ENCODE measurements around the gene PTPRR. TPM values are rescaled to one million over a fixed set of nuclear protein-coding genes. Genes with fewer than 3 reads are reported as not detected.

Gene PTPRR
- total RNA-seq, 2 donors from 2014 or later: 21.8 to 43.8 TPM

DNA sequence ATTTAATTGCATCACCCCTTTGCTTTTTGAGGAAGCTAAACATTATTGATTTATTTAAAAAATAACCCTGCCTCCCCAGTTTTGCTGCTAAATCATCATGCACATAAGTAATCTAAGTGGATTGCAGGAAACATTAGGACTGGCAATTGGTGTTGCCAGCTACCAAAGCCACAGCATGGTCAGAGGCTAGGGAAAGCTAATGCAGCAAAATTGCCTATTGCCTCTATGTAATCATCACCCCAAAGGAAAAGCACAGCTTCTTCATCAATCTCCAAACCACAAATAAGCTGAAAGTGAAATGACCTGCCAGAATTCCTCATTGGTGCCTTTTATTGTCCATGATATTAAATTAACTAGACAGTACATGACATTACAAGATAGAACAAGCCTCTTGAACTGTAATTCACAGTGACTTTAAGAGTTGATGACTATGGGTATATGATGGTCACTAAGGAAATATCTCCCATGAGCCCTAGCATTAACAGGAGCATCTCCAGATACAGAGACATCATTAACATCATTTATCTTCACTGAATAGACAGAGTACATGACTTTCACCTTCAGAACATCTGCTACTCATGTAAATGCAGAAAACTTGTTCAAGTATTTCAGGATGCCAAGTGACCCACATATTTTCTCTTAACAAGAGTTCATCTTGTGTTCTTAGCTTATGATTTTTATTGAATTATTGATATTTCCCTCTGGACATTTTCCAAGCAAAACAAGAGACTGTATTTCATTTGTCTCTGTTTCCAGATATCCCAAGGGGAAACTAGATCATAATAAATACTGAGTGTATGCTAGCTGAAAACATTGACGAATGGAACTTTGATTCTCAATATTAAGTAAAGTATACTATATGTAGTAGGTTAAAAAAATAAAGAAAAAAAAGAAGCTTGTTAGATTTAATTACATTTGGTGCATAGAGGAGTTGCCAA lies 29.4 kb downstream of the PTPRR start:
- DNase-seq: no peak
- H3K9me3 ChIP-seq: no peaks in the 10 kb centered on the region
- H3K4me1 ChIP-seq: no peaks in the 10 kb centered on the region
- no peak overlapping the region for H3K4me3 ChIP-seq
- intact Hi-C loops (cut with DNase I): no loop called here
- H3K36me3 ChIP-seq: no peaks in the 10 kb centered on the region
- no peak overlapping the region for H3K9ac ChIP-seq (ENCODE audit: low read depth in 2 of 2, low read length in 2 of 2)
- H3K27me3 ChIP-seq: no peaks in the 10 kb centered on the region
- no peak overlapping the region for H3K27ac ChIP-seq
- TF ChIP-seq, protein P1, sequence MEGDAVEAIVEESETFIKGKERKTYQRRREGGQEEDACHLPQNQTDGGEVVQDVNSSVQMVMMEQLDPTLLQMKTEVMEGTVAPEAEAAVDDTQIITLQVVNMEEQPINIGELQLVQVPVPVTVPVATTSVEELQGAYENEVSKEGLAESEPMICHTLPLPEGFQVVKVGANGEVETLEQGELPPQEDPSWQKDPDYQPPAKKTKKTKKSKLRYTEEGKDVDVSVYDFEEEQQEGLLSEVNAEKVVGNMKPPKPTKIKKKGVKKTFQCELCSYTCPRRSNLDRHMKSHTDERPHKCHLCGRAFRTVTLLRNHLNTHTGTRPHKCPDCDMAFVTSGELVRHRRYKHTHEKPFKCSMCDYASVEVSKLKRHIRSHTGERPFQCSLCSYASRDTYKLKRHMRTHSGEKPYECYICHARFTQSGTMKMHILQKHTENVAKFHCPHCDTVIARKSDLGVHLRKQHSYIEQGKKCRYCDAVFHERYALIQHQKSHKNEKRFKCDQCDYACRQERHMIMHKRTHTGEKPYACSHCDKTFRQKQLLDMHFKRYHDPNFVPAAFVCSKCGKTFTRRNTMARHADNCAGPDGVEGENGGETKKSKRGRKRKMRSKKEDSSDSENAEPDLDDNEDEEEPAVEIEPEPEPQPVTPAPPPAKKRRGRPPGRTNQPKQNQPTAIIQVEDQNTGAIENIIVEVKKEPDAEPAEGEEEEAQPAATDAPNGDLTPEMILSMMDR (IDR thresholded peaks at IDR 0.05): no peak

DNA sequence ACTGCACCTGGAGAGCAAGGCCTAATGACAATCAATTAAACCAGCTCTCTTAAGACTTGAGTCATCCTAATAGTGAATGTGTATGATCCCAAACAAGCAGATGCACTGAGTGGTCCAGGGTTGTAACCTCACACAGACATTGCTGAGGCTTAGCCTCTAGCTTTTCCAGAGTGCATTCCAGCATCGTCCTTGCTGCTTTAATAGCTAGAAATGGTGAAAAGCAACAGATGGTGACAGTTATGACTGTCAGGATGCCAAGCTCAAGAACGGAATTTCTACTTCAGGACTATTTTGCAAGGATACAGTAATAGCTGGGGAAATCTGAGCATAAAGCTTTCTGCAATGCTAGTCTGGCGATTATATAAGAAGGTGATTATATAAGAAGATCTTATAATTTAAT lies 34.6 kb downstream of the PTPRR start:
- no peaks in the 10 kb centered on the region for H3K4me1 ChIP-seq
- intact Hi-C loops (cut with DNase I): no loop called here
- TF ChIP-seq, protein P1 (IDR thresholded peaks at IDR 0.05): no peak
- H3K9me3 ChIP-seq: no peaks in the 10 kb centered on the region
- no peaks in the 10 kb centered on the region for H3K27me3 ChIP-seq
- H3K27ac ChIP-seq: no peak overlapping the region
- no peak for DNase-seq
- H3K36me3 ChIP-seq: no peaks in the 10 kb centered on the region
- H3K4me3 ChIP-seq: no peak overlapping the region
- H3K9ac ChIP-seq (ENCODE audit: low read depth in 2 of 2, low read length in 2 of 2): no peak overlapping the region

GRCh38 chr12:70883855-70884254 lies 36.7 kb downstream of the PTPRR start:
- DNase-seq: no peak
- Histone ChIP-seq H3K4me3 (no peak overlapping the region), H3K27me3 (no peaks in the 10 kb centered on the region), H3K9ac (ENCODE audit: low read depth in 2 of 2, low read length in 2 of 2) (no peak overlapping the region), H3K9me3 (no peaks in the 10 kb centered on the region), H3K36me3 (no peaks in the 10 kb centered on the region), H3K27ac (no peak overlapping the region), H3K4me1 (no peaks in the 10 kb centered on the region)
- intact Hi-C loops (cut with DNase I): no loop called here
- TF ChIP-seq, protein P1 (IDR thresholded peaks at IDR 0.05): no peak

- Histone ChIP-seq H3K4me1 (no peaks in the 10 kb centered on the region), H3K9ac (ENCODE audit: low read depth in 2 of 2, low read length in 2 of 2) (no peak overlapping the region), H3K4me3 (no peak overlapping the region), H3K27ac (no peak overlapping the region), H3K36me3 (no peaks in the 10 kb centered on the region), H3K27me3 (no peaks in the 10 kb centered on the region), H3K9me3 (no peaks in the 10 kb centered on the region)
- intact Hi-C loops (cut with DNase I): no loop called here
- TF ChIP-seq, protein P1 (IDR thresholded peaks at IDR 0.05): no peak
- DNase-seq: no peak
These were observed 39.8 kb downstream of the PTPRR start for GRCh38 chr12:70880744-70881143.

- H3K4me1 ChIP-seq: no peaks in the 10 kb centered on the region
- no peaks in the 10 kb centered on the region for H3K27me3 ChIP-seq
- H3K36me3 ChIP-seq: no peaks in the 10 kb centered on the region
- intact Hi-C loops (cut with DNase I): no loop called here
- H3K9me3 ChIP-seq: no peaks in the 10 kb centered on the region
- no peak for DNase-seq
- TF ChIP-seq, protein P1 (IDR thresholded peaks at IDR 0.05): no peak
- H3K27ac ChIP-seq: no peak overlapping the region
- no peak overlapping the region for H3K4me3 ChIP-seq
- H3K9ac ChIP-seq (ENCODE audit: low read depth in 2 of 2, low read length in 2 of 2): no peak overlapping the region
These were observed 43.6 kb downstream of the PTPRR start for GRCh38 chr12:70876952-70877351.

All from colonic mucosa (tissue), 4 donors.